K562 (cell line): ENCODE data around the gene IMPDH2. TPM values are rescaled to one million over a fixed set of nuclear protein-coding genes. Genes with fewer than 3 reads are reported as not detected.
A peak's percentile ranks its signal among the peaks of the same experiment; 100 is the strongest.

Source experiments
- BHLHE40 ChIP-seq: IDR thresholded peaks from 2 replicates; pipeline ENCODE4 v1.6.1; 2011; ENCODE audit warnings: low read length, improper control_type of control experiment
- FOXA3 ChIP-seq, 2 experiments: fragments of 450-650 bp in 1 of 2; sonication (generic) in 1 of 2; formaldehyde crosslinking; IDR thresholded peaks in 1 of 2; conservative IDR thresholded peaks in 1 of 2; 2 replicates each; pipeline versions ENCODE4 v1.4.0 to v1.8.0; 2020 to 2022; ENCODE audit warnings: mild to moderate bottlenecking in 2 of 2, missing genetic modification reagents in 1 of 2
- FOXP1 ChIP-seq: sonication (generic); formaldehyde crosslinking; IDR thresholded peaks from 2 replicates; pipeline ENCODE4 v1.8.0; 2022; ENCODE audit warnings: mild to moderate bottlenecking, missing genetic modification reagents
- GABPB1 ChIP-seq: sonication (generic); formaldehyde crosslinking; IDR thresholded peaks from 2 replicates; pipeline ENCODE4 v1.8.0; 2022; ENCODE audit warnings: mild to moderate bottlenecking, missing genetic modification reagents
- GATAD2A ChIP-seq: fragments of 450-650 bp; IDR thresholded peaks from 2 replicates; pipeline ENCODE4 v1.6.1; 2017
- HDGF ChIP-seq: fragments of 450-650 bp; IDR thresholded peaks from 2 replicates; pipeline ENCODE4 v1.6.1; 2016
- ILF3 ChIP-seq: fragments of 450-650 bp; IDR thresholded peaks from 2 replicates; pipeline ENCODE4 v1.6.1; 2018; ENCODE audit warnings: antibody characterized with exemption, mild to moderate bottlenecking, moderate library complexity, borderline replicate concordance
- MAZ ChIP-seq, 2 experiments: fragments of 450-650 bp in 1 of 2; sonication (generic) in 1 of 2; formaldehyde crosslinking; IDR thresholded peaks in 1 of 2; conservative IDR thresholded peaks in 1 of 2; 2 replicates each; pipeline versions ENCODE4 v1.4.0 to v1.5.0; 2020; ENCODE audit warnings: mild to moderate bottlenecking in 1 of 2, missing genetic modification reagents in 1 of 2
- RHOXF2B ChIP-seq: fragments of 250-450 bp; sonication (Bioruptor Pico); conservative IDR thresholded peaks from 2 replicates; pipeline ENCODE4 v1.5.1; 2021
- SAP30 ChIP-seq: fragments of 200-600 bp; sonication (generic); IDR thresholded peaks from 2 replicates; pipeline ENCODE4 v1.6.1; 2012; ENCODE audit warnings: borderline replicate concordance, low read depth, mild to moderate bottlenecking, moderate library complexity, low read length, control low read depth, inconsistent platforms; ENCODE audit not compliant: insufficient read depth, poor library complexity, severe bottlenecking
- SMAD2 ChIP-seq: fragments of 150-350 bp; IDR thresholded peaks from 2 replicates; pipeline ENCODE4 v1.6.1; 2014; ENCODE audit warnings: low read depth, mild to moderate bottlenecking, low read length
- SMAD4 ChIP-seq: fragments of 250-450 bp; sonication (Bioruptor Pico); conservative IDR thresholded peaks from 2 replicates; pipeline ENCODE4 v1.8.0; 2021; ENCODE audit warnings: inconsistent platforms, mild to moderate bottlenecking, moderate library complexity
- TOE1 ChIP-seq, 2 experiments: fragments of 450-650 bp in 1 of 2; sonication (generic) in 1 of 2; formaldehyde crosslinking in 1 of 2; IDR thresholded peaks; 2 replicates each; pipeline versions ENCODE4 v1.7.1 to v1.8.0; 2016 to 2022; ENCODE audit warnings: borderline replicate concordance in 2 of 2, mild to moderate bottlenecking in 2 of 2, antibody characterized with exemption in 1 of 2, inconsistent platforms in 1 of 2, low read depth in 1 of 2, missing genetic modification reagents in 1 of 2, moderate library complexity in 1 of 2
- ZBTB1 ChIP-seq: sonication (generic); formaldehyde crosslinking; IDR thresholded peaks from 2 replicates; pipeline ENCODE4 v1.8.1; 2023; ENCODE audit warnings: missing genetic modification reagents, low read depth, mild to moderate bottlenecking, borderline replicate concordance
- ZBTB34 ChIP-seq: fragments of 250-450 bp; sonication (Bioruptor Pico); IDR thresholded peaks from 2 replicates; pipeline ENCODE4 v1.8.0; 2021; ENCODE audit warnings: mild to moderate bottlenecking, moderate library complexity
- ZBTB7A ChIP-seq: IDR thresholded peaks from 2 replicates; pipeline ENCODE4 v1.6.1; 2011; ENCODE audit warnings: low read depth, mild to moderate bottlenecking, low read length, moderate library complexity, borderline replicate concordance; ENCODE audit not compliant: control insufficient read depth
- ZFP1 ChIP-seq: fragments of 450-650 bp; formaldehyde crosslinking; IDR thresholded peaks from 2 replicates; pipeline ENCODE4 v1.4.0; 2020; ENCODE audit warnings: mild to moderate bottlenecking, mixed read lengths
- ZHX1 ChIP-seq: fragments of 150-350 bp; conservative IDR thresholded peaks from 2 replicates; pipeline ENCODE4 v1.6.1; 2014; ENCODE audit warnings: low read length
- ZNF263 ChIP-seq: sonication (generic); formaldehyde crosslinking; IDR thresholded peaks from 2 replicates; pipeline ENCODE4 v1.8.0; 2022; ENCODE audit warnings: mild to moderate bottlenecking, missing genetic modification reagents, borderline replicate concordance
- polyA plus RNA-seq, 8 experiments: library from polyadenylated mRNA; depleted of rRNA in 4 of 8; stranded (reverse) in 5 of 8; unstranded in 3 of 8; fragments of >200 nt; fragmentation: Nextera tagmentation in 2 of 8; fragmentation: Illumina TruSeq in 1 of 8; extraction: Ambion mirVana in 2 of 8; extraction: Trizol in 1 of 8; gene quantifications; 2 replicates each; pipeline versions ENCODE4 v1.2.1 to v1.2.3, GENCODE V29; 2011 to 2014; ENCODE audit warnings: inconsistent platforms in 1 of 8, missing spikeins in 1 of 8
- total RNA-seq, 7 experiments: library from RNA; depleted of rRNA in 6 of 7; stranded (reverse); fragments of >200 nt in 6 of 7; fragmentation: Illumina TruSeq in 2 of 7; extraction: Trizol in 2 of 7; gene quantifications; 2 replicates each; pipeline versions ENCODE4 v1.2.1 to v1.2.3, GENCODE V29; 2011 to 2021; ENCODE audit warnings: low replicate concordance in 1 of 7
- TF ChIP-seq, protein P1 (sequence below), 2 experiments: fragments of 450-650 bp; IDR thresholded peaks; 2 replicates each; pipeline ENCODE4 v1.6.1; 2016
- TF ChIP-seq, protein P2 (sequence below): fragments of 250-450 bp; sonication (Bioruptor Pico); IDR thresholded peaks from 2 replicates; pipeline ENCODE4 v1.8.0; 2021; ENCODE audit warnings: moderate library complexity, mild to moderate bottlenecking, inconsistent platforms

The IMPDH2 gene
- total and polyA plus RNA-seq, 9 of the 15 experiments (the other 6 are each of a cell fraction or from before 2014, with no cell fraction given) = 318 to 507 (median 366) TPM

GRCh38 chr3:49021813-49022687 lies 7.1 kb downstream of the IMPDH2 start, which contains the start of gene NDUFAF3 (continued):
- TF ChIP-seq ZBTB34 (CRISPR knock-in tag) (no peak), FOXP1 (peak; percentile 93; the same call in 1 of the 2 replicates), SMAD2 (no peak), ILF3 (no peak), RHOXF2B (no peak), ZHX1 (no peak), BHLHE40 (0 out of 2 replicates have a peak, but pooled peaks have one; percentile 13), SAP30 (no peak), TOE1 (IDR thresholded peaks at IDR 0.05; ENCODE audit: borderline replicate concordance) (peak; percentile 65), TOE1 (CRISPR knock-in tag; IDR thresholded peaks at IDR 0.05; ENCODE audit: borderline replicate concordance, low read depth) (no peak), GATAD2A (peak; percentile 23; the same call in 1 of the 2 replicates), ZNF263 (no peak), ZBTB1 (no peak), GABPB1 (peak; percentile 55; the same call in 1 of the 2 replicates), FOXA3 (CRISPR knock-in tag; conservative IDR thresholded peaks at IDR 0.05 in 1 of 2, IDR thresholded peaks at IDR 0.05 in 1 of 2) (no peak), SMAD4 (CRISPR knock-in tag) (0 out of 2 replicates have a peak, but pooled peaks have one; percentile 64), HDGF (no peak), MAZ (CRISPR knock-in tag; conservative IDR thresholded peaks at IDR 0.05 in 1 of 2, IDR thresholded peaks at IDR 0.05 in 1 of 2) (peak in 1 of 2 experiments; percentile 58; a peak in 3 of 4 replicates), ZBTB7A (peak; percentile 51; the same call in 1 of the 2 replicates), ZFP1 (CRISPR knock-in tag) (no peak)
- TF ChIP-seq, protein P1, sequence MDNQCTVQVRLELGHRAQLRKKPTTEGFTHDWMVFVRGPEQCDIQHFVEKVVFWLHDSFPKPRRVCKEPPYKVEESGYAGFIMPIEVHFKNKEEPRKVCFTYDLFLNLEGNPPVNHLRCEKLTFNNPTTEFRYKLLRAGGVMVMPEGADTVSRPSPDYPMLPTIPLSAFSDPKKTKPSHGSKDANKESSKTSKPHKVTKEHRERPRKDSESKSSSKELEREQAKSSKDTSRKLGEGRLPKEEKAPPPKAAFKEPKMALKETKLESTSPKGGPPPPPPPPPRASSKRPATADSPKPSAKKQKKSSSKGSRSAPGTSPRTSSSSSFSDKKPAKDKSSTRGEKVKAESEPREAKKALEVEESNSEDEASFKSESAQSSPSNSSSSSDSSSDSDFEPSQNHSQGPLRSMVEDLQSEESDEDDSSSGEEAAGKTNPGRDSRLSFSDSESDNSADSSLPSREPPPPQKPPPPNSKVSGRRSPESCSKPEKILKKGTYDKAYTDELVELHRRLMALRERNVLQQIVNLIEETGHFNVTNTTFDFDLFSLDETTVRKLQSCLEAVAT (IDR thresholded peaks at IDR 0.05) = no peak
- TF ChIP-seq, protein P2, sequence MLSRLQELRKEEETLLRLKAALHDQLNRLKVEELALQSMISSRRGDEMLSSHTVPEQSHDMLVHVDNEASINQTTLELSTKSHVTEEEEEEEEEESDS (CRISPR knock-in tag) = no peak
